T-helper 1 cell (primary cell): ENCODE data around the gene ZCWPW1.
"Not testable (repeated sequence)": the region's sequence is repeated elsewhere in the genome, so short reads cannot be mapped to it uniquely, and the experiment has no call there.

Experiments
- DNase-seq, 5 donors: peaks; one replicate each; pipeline ENCODE4 v3.0.0-alpha.2; 2012 to 2020

The ZCWPW1 gene

GRCh38 chr7:100397315-100398081 lies 31.0 kb downstream of the ZCWPW1 start:
- no peak for DNase-seq

- DNase-seq: peak in 2 of 5 donors; percentile 33 to 82
Observed at GRCh38 chr7:100396421-100396982, 32.0 kb downstream of the ZCWPW1 start.

GRCh38 chr7:100394077-100394476 lies 34.4 kb downstream of the ZCWPW1 start:
- no peak for DNase-seq

GRCh38 chr7:100393233-100393905 lies 35.1 kb downstream of the ZCWPW1 start:
- DNase-seq: no peak

GRCh38 chr7:100390286-100391009 lies 38.1 kb downstream of the ZCWPW1 start:
- DNase-seq: no peak

- no peak for DNase-seq
Observed at GRCh38 chr7:100389437-100390088, 38.9 kb downstream of the ZCWPW1 start.

GRCh38 chr7:100387695-100388094 lies 40.8 kb downstream of the ZCWPW1 start:
- no peak for DNase-seq

- DNase-seq: no peak
Observed at GRCh38 chr7:100386940-100387339, 41.6 kb downstream of the ZCWPW1 start.

- no peak for DNase-seq
Observed at GRCh38 chr7:100384628-100385294, 43.7 kb downstream of the ZCWPW1 start.

GRCh38 chr7:100382234-100382853 lies 46.2 kb downstream of the ZCWPW1 start:
- not testable (repeated sequence) for DNase-seq

GRCh38 chr7:100381531-100382233 lies 46.8 kb downstream of the ZCWPW1 start:
- not testable (repeated sequence) for DNase-seq

- no peak for DNase-seq
Observed at GRCh38 chr7:100380196-100380595, 48.3 kb downstream of the ZCWPW1 start.

GRCh38 chr7:100378114-100378755 lies 50.3 kb downstream of the ZCWPW1 start:
- no peak for DNase-seq

GRCh38 chr7:100376066-100376465 lies 52.4 kb downstream of the ZCWPW1 start:
- no peak for DNase-seq

GRCh38 chr7:100374601-100375000 lies 53.9 kb downstream of the ZCWPW1 start:
- no peak for DNase-seq

GRCh38 chr7:100373870-100374598 lies 54.5 kb downstream of the ZCWPW1 start:
- not testable (repeated sequence) for DNase-seq

- DNase-seq: no peak
Observed at GRCh38 chr7:100373261-100373831, 55.2 kb downstream of the ZCWPW1 start, which contains the start of gene PILRA. TSS of gene PILRA (plus strand) at chr7:100373487. CDS start at chr7:100373657, 170 bp downstream.

GRCh38 chr7:100372694-100373093 lies 55.8 kb downstream of the ZCWPW1 start:
- no peak for DNase-seq

- peak in 1 of 5 donors; percentile 28 for DNase-seq
Observed at GRCh38 chr7:100372256-100372655, 56.2 kb downstream of the ZCWPW1 start.
